ENCODE data around the gene UBXN1. TPM values are rescaled to one million over a fixed set of nuclear protein-coding genes. Genes with fewer than 3 reads are reported as not detected.
"Not testable (repeated sequence)": the region's sequence is repeated elsewhere in the genome, so short reads cannot be mapped to it uniquely, and the experiment has no call there.

UBXN1 gene
- total RNA-seq, 1 donor from 2014 or later, result 113 TPM

DNA sequence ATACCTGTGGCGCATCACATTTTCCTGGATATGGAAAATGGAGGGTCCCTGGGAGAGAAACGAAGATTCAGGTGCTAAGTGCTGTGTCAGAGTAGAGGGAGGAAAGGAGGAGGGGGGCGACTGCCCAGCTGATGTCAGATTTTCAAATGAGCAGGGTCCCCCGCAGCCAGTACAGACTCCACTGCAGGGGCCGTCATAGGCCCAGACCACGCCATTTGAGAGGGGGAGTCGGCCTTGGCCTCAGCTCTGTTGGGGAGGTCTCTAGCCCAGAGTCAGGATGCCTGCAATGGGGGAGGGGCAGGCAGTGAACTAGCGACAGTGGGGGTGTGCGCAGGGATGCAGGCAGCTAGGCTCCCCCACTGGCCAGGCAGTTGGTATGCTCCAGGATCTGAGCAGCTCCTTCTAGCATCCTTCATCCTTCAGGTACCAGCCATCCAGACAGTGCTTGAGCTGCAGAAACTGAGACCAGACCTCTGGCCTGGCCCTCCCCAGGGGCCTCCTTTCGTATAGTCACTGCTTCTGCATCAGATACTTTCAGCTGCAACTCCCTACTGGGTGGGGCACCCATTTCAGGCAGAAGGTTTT, 28.5 kb upstream of the UBXN1 start, which contains the start of the genes BSCL2 and GNG3:
Gene BSCL2, minus strand, starts transcription at position 148 of the 585 bp plus-strand sequence. CDS start 229 bp downstream, outside the sequence.
Gene GNG3, plus strand, starts transcription at position 400 of the 585 bp plus-strand sequence. CDS start 620 bp downstream, outside the sequence.
- Mint-ChIP-seq H3K27ac (peak within 1 kb of the TSS; percentile 96), H3K36me3 (peaks cover 12% of the 10 kb centered on the region), H3K4me3 (peak within 1 kb of the TSS; percentile 95), H3K9me3 (no peaks in the 10 kb centered on the region), H3K4me1 (ENCODE audit: unreplicated experiment) (peaks cover 33% of the 10 kb centered on the region), H3K27me3 (no peaks in the 10 kb centered on the region)
- DNase-seq (ENCODE audit: extremely low spot score, unreplicated experiment), result peak; percentile 86
- no peak for TF ChIP-seq CTCF (conservative IDR thresholded peaks at IDR 0.05)

DNA sequence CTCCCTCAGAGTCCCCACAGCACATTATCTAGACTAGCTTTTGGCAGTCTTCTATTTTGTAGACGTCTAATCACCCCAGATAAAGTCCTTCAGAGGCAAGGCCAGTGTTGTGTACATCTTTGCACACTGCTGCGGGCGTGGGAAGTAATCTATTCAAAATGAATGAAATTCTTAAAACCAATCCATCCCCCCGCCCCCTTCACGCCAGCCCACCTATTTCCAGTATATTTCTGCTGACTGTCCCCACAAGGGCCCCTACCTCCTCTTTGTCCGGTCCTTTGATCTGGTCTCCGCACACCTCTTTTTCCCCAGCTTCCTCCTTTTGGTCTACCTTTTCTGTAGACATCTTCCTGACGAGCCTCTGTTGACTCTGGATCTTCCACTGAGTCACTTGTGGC, 28.0 kb upstream of the UBXN1 start:
- Mint-ChIP-seq H3K4me3 (peak overlapping the region; percentile 95), H3K9me3 (no peaks in the 10 kb centered on the region), H3K36me3 (peaks cover 12% of the 10 kb centered on the region), H3K27ac (peak overlapping the region; percentile 90), H3K4me1 (ENCODE audit: unreplicated experiment) (peaks cover 33% of the 10 kb centered on the region), H3K27me3 (no peaks in the 10 kb centered on the region)
- TF ChIP-seq CTCF (conservative IDR thresholded peaks at IDR 0.05), result no peak
- DNase-seq (ENCODE audit: extremely low spot score, unreplicated experiment), result no peak

GRCh38 chr11:62705880-62706849, 27.3 kb upstream of the UBXN1 start:
- Mint-ChIP-seq H3K4me1 (ENCODE audit: unreplicated experiment) (peaks cover 33% of the 10 kb centered on the region), H3K4me3 (peak overlapping the region; percentile 95), H3K9me3 (no peaks in the 10 kb centered on the region), H3K36me3 (peaks cover 13% of the 10 kb centered on the region), H3K27me3 (no peaks in the 10 kb centered on the region), H3K27ac (peak overlapping the region; percentile 90)
- TF ChIP-seq CTCF (conservative IDR thresholded peaks at IDR 0.05), result no peak
- DNase-seq (ENCODE audit: extremely low spot score, unreplicated experiment), result peak; percentile 97

DNA sequence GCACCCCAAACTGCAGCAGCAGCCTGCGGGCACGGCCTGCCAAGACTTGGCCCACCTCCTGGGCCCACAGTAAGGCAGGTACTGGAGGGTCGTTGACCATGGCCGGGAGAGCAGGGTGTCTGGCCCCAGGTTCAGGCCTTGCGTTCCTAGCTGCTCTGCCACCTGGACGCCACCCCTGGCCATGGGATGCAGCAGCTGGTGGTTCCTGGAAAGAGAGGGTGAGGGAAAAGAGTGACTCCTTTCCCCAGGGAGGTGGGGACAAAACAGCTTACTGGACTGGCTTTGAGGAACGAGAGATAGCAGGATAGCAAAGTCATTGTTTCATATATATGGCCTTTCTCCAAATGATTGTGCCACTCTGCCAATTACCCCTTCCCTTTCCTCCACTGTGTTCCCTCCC, 26.5 kb upstream of the UBXN1 start:
- Mint-ChIP-seq H3K9me3 (no peaks in the 10 kb centered on the region), H3K4me3 (peak overlapping the region; percentile 95), H3K27ac (peak overlapping the region; percentile 90), H3K27me3 (no peaks in the 10 kb centered on the region), H3K4me1 (ENCODE audit: unreplicated experiment) (peaks cover 33% of the 10 kb centered on the region), H3K36me3 (peaks cover 12% of the 10 kb centered on the region)
- no peak for DNase-seq (ENCODE audit: extremely low spot score, unreplicated experiment)
- no peak for TF ChIP-seq CTCF (conservative IDR thresholded peaks at IDR 0.05)

DNA sequence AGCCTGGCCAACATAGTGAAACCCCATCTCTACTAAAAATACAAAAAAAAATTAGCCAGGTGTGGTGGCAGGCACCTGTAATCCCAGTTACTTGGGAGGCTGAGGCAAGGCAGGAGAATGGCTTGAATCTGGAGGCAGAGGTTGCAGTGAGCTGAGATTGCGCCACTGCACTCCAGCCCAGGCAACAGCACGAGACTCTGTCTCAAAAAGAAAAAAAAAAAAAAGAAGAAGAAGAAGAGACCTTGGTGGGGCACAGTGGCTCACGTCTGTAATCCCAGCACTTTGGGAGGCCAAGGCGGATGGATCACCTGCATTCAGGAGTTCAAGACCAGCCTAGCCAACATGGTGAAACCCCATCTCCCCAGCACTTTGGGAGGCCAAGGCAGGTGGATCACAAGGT, 25.0 kb upstream of the UBXN1 start:
- DNase-seq (ENCODE audit: extremely low spot score, unreplicated experiment); H3K4me3 Mint-ChIP-seq; H3K9me3 Mint-ChIP-seq; H3K27me3 Mint-ChIP-seq; H3K27ac Mint-ChIP-seq: not testable (repeated sequence)
- H3K4me1 Mint-ChIP-seq (ENCODE audit: unreplicated experiment), result peaks cover 23% of the 10 kb centered on the region
- H3K36me3 Mint-ChIP-seq, result peaks cover 12% of the 10 kb centered on the region

- H3K4me3 Mint-ChIP-seq, result no peak overlapping the region
- no peaks in the 10 kb centered on the region for H3K9me3 Mint-ChIP-seq
- peaks cover 12% of the 10 kb centered on the region for H3K4me1 Mint-ChIP-seq (ENCODE audit: unreplicated experiment)
- peaks cover 16% of the 10 kb centered on the region for H3K36me3 Mint-ChIP-seq
- no peaks in the 10 kb centered on the region for H3K27me3 Mint-ChIP-seq
- no peak overlapping the region for H3K27ac Mint-ChIP-seq
- no peak for TF ChIP-seq CTCF (conservative IDR thresholded peaks at IDR 0.05)
- DNase-seq (ENCODE audit: extremely low spot score, unreplicated experiment), result no peak
These were observed 23.4 kb upstream of the UBXN1 start for GRCh38 chr11:62702246-62702645.

Data from type B pancreatic cell (in vitro differentiated cells).